Psoas muscle (tissue), 8 donors: ENCODE results near the gene RUFY4. TPM values are rescaled to one million over a fixed set of nuclear protein-coding genes. Genes with fewer than 3 reads are reported as not detected.

Experiments
- ATAC-seq, 4 donors: fragments of 200-7000 bp; cut with Tn5 transposase; one replicate each; pipeline ENCODE4 v1.9.1; 2020; ENCODE audit warnings: moderate library complexity in 3 of 4, mild to moderate bottlenecking in 2 of 4
- DNase-seq, 2 donors: peaks; one replicate each; pipeline ENCODE4 v3.0.0-alpha.2; 2020
- H3K27ac ChIP-seq: fragments of 200-600 bp; one replicate; pipeline ENCODE4 v1.8.0; 2022
- H3K27me3 ChIP-seq, 3 donors: fragments of 200-600 bp in 1 of 3; one replicate each; pipeline versions ENCODE4 v1.6.1 to v1.8.0; 2013 to 2022; ENCODE audit warnings: low read length in 2 of 3, mild to moderate bottlenecking in 2 of 3, moderate library complexity in 1 of 3; ENCODE audit not compliant: insufficient read depth in 3 of 3
- H3K36me3 ChIP-seq, 2 donors: fragments of 200-600 bp in 1 of 2; one replicate each; pipeline versions ENCODE4 v1.6.1 to v1.8.0; 2013 to 2022; ENCODE audit warnings: low read depth in 1 of 2, mild to moderate bottlenecking in 1 of 2, moderate library complexity in 1 of 2; ENCODE audit not compliant: insufficient read depth in 1 of 2
- H3K4me1 ChIP-seq: fragments of 200-600 bp; one replicate; pipeline ENCODE4 v1.8.0; 2022
- H3K4me3 ChIP-seq: fragments of 200-600 bp; one replicate; pipeline ENCODE4 v1.8.0; 2022; ENCODE audit warnings: mild to moderate bottlenecking
- H3K9me3 ChIP-seq: fragments of 200-600 bp; one replicate; pipeline ENCODE4 v1.8.0; 2022
- WGBS, 3 donors: extraction: QIAGEN DNeasy Blood & Tissue Kit; methylation state at CpG; one replicate each; pipeline versions ENCODE4 v1.1.6 to v1.1.7; 2013; 5-methylcytosine and 5-hydroxymethylcytosine counted together
- intact Hi-C, 2 donors: fragments of 100-400 bp; cut with DNase I; formaldehyde crosslinking; loops; one replicate each; pipeline versions ENCODE4 v1.11.0 to v1.14.2; 2022
- polyA plus RNA-seq, 3 donors: library from polyadenylated mRNA; stranded (reverse); fragments of 200-250 nt; gene quantifications; one replicate each; pipeline ENCODE4 v1.2.3, GENCODE V29; 2013
- total RNA-seq, 4 donors: library from RNA; stranded (reverse); fragmentation: NEBNext Ultra II Directional in 2 of 4; extraction: Animal tissue kit (Norgen Biotek cat#: 25700) in 2 of 4; gene quantifications; one replicate each; pipeline versions ENCODE4 v1.2.1 to v1.2.4, GENCODE V29; 2021 to 2023
- TF ChIP-seq, protein P1 (sequence below): fragments of 200-600 bp; IDR thresholded peaks from one replicate; pipeline ENCODE4 v1.8.0; 2022; ENCODE audit warnings: antibody characterized with exemption
- donor health status: healthy with polysubstance abuse.
- donor health status: DM: no; HTN: no; CAD: no; lungs with moderate emphysema.
- donor health status: Bipolar disorder and iron deficiency.
- donor health status: healthy.
- donor health status: DM: yes; HTN: yes; CAD: no.
- donor health status: DM: no; HTN: no; CAD: no.
- donor health status: DM: no; HTN: no; CAD: no.
- donor health status: DM: yes; HTN: yes; CAD: no.

The RUFY4 gene
- total and polyA plus RNA-seq, 7 donors = 0.01 to 0.03 TPM; not detected in 5

DNA sequence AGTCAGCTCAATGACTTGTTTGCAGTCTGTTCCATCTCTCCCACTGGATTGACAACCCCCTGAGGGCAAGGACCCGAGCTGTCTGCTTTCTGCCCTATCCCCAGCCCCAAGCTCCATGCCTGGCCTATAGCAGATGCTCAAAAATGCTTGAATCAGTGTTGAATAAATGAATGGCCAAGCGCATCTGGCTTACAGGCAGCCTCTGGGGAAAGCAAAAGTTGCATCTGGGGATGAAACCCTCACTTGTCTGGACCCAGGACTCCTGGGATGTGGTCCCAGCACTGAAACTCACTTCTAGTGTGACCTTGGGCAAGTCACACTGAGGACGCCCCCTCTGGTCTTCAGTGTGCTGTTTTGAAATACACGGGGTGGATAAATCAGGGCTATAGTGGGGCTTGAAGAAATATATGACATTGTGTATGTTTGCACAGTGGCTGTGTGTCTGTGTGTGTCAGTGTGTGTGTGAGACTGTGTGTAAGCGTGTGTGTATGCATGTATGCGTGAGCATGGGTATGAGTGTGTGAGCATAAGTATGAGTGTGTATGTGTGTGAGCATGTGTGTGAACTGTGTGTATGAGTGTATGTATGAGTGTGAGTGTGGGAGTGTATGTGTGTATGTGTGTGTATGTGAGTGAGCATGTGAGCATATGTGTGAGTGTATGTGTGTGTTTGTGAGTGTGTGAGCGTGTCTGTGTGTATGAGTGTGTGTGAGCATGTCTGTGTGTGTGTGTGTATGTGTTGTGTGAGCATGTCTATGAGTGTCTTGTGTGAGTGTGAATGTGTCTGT, 38.5 kb upstream of the RUFY4 start:
- ATAC-seq (no peak), DNase-seq (no peak)
- WGBS, 3 donors = 90 to 94% (median 92%) methylated on average over 7 of the region's 7 CpGs
- Histone ChIP-seq H3K36me3 (no peaks in the 10 kb centered on the region), H3K9me3 (no peaks in the 10 kb centered on the region), H3K27ac (no peak overlapping the region), H3K4me1 (peaks cover 32% of the 10 kb centered on the region), H3K27me3 (no peaks in the 10 kb centered on the region), H3K4me3 (no peak overlapping the region)
- TF ChIP-seq, protein P1, sequence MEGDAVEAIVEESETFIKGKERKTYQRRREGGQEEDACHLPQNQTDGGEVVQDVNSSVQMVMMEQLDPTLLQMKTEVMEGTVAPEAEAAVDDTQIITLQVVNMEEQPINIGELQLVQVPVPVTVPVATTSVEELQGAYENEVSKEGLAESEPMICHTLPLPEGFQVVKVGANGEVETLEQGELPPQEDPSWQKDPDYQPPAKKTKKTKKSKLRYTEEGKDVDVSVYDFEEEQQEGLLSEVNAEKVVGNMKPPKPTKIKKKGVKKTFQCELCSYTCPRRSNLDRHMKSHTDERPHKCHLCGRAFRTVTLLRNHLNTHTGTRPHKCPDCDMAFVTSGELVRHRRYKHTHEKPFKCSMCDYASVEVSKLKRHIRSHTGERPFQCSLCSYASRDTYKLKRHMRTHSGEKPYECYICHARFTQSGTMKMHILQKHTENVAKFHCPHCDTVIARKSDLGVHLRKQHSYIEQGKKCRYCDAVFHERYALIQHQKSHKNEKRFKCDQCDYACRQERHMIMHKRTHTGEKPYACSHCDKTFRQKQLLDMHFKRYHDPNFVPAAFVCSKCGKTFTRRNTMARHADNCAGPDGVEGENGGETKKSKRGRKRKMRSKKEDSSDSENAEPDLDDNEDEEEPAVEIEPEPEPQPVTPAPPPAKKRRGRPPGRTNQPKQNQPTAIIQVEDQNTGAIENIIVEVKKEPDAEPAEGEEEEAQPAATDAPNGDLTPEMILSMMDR = no peak
- intact Hi-C loops = loop anchor here (5.0 kb wide), 1 partner anchor 33 kb away; no protein-coding TSS in a partner anchor

DNA sequence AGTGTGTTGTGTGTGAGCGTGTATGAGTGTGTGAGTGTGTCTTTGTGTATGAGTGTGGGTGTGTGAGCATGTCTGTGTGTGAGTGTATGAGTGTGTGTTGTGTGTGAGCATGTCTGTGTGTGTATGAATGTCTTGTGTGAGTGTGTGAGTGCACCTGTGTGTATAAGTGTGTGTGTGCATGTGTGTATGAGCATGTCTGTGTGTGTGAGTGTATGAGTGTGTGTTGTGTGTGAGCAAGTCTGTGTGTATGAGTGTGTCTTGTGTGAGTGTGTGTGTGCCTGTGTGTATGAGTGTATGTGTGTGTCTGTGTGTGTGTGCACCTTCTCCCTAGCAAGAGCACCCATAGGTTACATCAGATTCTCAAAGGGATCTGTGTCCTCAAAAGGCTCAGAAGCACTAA, 37.8 kb upstream of the RUFY4 start:
- no peak overlapping the region for H3K27ac ChIP-seq
- peaks cover 26% of the 10 kb centered on the region for H3K4me1 ChIP-seq
- no peak for DNase-seq
- intact Hi-C loops = loop anchor here (5.0 kb wide), 1 partner anchor 34 kb away; no protein-coding TSS in a partner anchor
- H3K27me3 ChIP-seq = no peaks in the 10 kb centered on the region
- H3K36me3 ChIP-seq = no peaks in the 10 kb centered on the region
- TF ChIP-seq, protein P1 = no peak
- 89 to 95% (median 91%) methylated on average over 1 of the region's 1 CpG for WGBS, 3 donors
- no peaks in the 10 kb centered on the region for H3K9me3 ChIP-seq
- H3K4me3 ChIP-seq = no peak overlapping the region
- no peak for ATAC-seq

DNA sequence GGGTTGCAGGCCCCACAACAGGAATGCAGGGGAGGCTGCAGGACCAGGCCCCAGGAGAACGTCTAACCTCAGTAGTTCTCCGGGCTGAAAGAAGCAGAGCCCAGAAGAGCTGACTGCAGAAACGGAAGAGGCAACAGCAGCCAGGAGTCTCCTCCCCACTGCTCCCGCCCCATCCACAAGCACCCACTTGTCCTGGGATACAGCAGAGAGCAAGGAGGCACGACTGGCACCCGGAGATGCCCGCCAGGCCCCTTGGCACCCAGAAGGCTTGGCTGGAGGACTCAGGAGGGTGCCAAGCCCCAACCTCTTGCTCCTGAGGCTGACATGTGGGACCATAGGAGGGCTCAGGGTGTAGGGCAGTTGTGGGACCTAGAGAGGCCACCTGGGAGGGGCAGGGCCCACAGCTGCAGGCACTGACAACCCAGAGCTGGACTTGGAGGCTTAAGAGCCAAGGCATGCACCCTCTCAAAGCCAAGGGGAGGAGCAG, 37.2 kb upstream of the RUFY4 start:
- TF ChIP-seq, protein P1 = no peak
- H3K36me3 ChIP-seq = no peaks in the 10 kb centered on the region
- ATAC-seq = no peak
- H3K27ac ChIP-seq = no peak overlapping the region
- peaks cover 21% of the 10 kb centered on the region for H3K4me1 ChIP-seq
- H3K9me3 ChIP-seq = no peaks in the 10 kb centered on the region
- no peak for DNase-seq
- intact Hi-C loops = loop anchor here (5.0 kb wide), 1 partner anchor 35 kb away; no protein-coding TSS in a partner anchor
- WGBS, 3 donors = 68 to 85% (median 76%) methylated on average over 7 of the region's 7 CpGs
- H3K4me3 ChIP-seq = no peak overlapping the region
- H3K27me3 ChIP-seq = no peaks in the 10 kb centered on the region

DNA sequence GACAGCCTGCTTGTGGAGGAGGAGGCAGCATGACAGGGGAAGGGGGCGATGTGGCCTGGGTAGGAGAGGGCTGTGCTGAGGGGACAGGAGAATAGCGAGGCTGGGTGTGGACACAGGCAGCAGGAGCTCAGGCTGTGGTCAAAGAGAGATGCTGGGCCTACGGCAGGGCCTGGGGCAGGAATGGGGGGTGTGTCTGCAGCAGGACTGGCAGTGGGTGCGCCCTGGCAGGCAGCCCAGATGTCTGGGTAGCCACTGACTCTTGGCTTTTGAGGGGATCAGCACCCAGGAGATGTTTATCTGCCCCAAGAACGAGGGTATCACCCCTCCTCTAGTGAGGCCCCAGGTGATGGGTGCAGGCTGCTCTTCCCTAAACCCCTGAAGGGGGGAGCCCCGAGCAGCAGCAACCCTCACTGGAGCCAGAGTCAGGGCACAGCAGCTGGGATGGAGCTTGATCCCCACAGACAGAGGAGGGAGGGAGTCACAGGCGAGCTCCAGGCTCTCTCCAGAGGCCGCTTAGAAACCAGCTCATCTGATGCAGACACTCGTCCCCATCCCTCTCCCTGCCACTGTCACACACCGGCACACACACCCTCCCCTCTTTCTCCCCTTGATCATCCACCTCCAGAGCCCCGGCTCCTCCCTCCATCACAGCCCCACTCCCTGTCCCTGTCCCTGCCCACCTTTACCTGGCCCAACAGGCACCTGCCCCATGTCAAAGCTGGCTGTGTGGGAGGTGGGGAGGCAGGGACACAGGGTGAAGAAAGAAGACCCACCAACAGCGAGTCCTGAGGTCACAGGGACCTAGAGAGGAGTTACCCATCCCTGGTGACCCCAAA, 36.5 kb upstream of the RUFY4 start:
- no peak overlapping the region for H3K4me3 ChIP-seq
- intact Hi-C loops = loop anchor here (5.0 kb wide), 1 partner anchor 35 kb away; no protein-coding TSS in a partner anchor
- H3K27ac ChIP-seq = no peak overlapping the region
- H3K27me3 ChIP-seq = no peaks in the 10 kb centered on the region
- ATAC-seq = no peak
- no peaks in the 10 kb centered on the region for H3K9me3 ChIP-seq
- 84 to 87% (median 86%) methylated on average over 9 to 12 of the region's 12 CpGs for WGBS, 3 donors
- no peaks in the 10 kb centered on the region for H3K36me3 ChIP-seq
- peaks cover 20% of the 10 kb centered on the region for H3K4me1 ChIP-seq
- no peak for DNase-seq
- TF ChIP-seq, protein P1 = no peak
